GM18520 (cell line): ENCODE data around the gene GPD1L.
"Not testable (repeated sequence)": the region's sequence is repeated elsewhere in the genome, so short reads cannot be mapped to it uniquely, and the experiment has no call there.

Experiments used
- ATAC-seq: cut with Tn5 transposase; IDR thresholded peaks from one replicate; pipeline ENCODE4 v1.9.1; 2021; ENCODE audit not compliant: unreplicated experiment

Gene GPD1L

DNA sequence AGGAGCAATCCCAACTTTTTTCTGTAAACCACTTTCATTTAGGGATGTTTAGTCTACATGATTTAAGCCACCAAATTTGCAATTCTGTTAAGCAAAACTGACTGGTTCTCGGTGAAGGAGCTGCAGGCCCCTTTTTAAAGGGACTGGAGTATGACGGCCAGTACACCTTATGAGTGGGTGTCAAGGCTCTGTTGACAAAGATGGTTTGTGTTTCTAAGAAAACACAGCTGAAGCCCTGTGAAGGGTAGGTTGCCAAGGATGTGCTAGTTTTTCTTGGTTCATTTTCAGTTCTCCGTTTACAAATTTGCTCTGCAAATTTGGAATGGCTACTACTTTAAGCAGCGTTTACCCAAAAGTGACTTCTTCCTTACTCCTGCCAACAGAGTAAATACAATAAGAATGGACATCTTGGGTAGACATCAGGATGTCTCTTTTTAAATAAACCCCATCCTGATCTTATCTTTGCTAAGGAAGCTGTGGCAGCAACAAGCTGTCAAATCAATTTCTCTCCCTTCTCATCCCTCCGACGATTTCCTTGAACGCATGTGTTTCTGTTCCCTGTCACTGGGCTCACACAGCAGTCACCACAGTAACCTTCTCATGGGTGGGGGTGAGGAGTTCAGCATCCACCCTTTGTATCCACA, 73.8 kb downstream of the GPD1L start:
- no peak for ATAC-seq

DNA sequence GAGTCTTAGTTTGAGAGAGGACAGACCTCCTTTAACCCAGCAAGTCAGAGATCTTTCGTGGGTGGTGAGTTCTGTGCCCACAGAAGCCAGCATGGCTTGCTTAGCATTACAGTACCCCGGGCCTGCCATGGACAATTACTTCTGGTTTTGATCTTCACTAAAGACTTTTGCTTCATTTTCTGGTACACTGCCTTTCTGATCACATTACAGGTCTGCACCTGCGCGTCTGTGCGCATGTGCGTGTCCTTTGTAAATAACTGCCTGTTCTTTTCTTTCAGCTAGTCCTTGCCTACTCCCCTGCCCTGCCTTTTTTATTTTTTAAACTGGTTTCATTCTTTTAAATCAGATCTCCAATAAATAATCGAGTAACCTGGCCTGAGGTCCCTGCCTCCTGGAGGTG, 74.9 kb downstream of the GPD1L start:
- ATAC-seq: no peak

DNA sequence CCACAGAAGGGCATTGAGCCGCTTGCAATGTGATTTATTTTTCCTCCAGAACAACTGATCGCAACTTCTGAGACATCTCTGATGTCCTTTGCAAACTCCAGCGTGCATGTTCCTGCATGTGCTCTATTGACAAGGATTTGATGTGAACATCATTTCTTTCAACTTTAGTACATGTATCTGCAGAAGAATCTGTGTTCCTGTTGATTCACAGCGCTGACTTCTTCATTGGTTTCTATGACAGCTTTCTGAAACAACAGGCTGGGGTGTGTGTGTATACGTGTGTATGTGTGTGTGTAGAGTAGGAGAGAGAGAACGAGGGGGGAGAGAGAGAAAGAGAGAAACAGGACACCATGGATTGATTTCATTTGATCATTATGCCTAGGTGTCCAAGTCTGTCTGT, 75.4 kb downstream of the GPD1L start:
- no peak for ATAC-seq

DNA sequence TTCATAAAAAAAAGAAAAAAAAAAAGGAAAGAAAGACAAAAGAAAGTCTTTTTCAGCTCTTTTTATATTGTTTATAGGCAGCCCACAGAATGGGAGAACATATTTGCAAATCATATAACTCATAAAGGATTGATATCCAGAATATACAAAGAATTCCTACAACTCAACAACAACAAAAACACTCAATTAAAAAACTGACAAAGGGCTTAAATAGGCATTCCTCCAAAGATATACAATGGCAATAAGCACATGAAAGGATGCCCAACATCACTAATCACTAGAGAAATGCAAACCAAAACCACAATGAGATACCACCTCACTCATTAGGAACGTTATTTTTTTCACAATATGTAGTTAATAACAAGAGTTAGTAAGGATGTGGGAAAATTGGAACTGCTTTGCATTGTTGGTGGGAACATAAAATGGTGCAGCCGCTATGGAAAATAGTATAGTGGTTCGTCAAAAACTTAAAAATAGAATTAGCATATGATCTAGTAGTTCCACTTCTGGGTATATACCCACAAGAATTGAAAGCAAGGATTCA, 77.8 kb downstream of the GPD1L start:
- ATAC-seq: no peak

DNA sequence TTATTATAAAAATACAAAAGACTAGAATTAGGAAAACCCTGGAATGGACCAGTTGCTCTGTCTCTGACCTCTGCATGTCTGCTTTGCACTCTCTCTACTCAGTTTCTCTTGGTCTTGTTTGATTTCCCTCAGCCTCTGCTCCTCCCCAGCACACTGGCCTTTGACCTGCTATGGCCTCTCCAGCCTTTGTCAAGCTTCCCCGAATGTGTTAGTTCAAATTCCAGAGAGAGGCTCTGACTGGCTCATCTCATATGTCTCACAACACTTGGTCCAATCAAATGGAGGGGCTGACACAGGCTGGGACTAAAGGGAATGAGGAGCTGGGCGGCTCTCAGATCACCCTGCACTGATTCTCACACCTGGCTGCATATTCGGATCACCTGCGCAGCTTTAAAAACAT, 79.7 kb downstream of the GPD1L start:
- ATAC-seq: no peak

DNA sequence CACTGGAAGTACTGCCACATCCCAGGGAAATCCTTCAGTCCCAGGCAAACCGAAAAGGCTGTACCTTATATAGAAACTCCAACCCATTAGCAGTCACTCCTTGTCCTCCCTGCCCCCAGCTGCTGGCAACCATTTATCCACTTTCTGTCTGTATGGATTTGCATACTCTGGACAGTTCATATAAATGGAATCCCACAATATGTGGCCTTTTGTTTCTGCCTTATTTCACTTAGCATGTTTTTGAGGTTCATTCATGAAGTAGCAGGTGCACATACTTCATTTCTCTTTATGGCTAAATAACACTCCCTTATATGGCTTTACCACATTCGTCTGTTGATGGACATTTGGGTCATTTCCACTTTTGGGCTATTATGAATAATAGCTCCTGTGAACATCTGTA, 80.5 kb downstream of the GPD1L start:
- no peak for ATAC-seq

DNA sequence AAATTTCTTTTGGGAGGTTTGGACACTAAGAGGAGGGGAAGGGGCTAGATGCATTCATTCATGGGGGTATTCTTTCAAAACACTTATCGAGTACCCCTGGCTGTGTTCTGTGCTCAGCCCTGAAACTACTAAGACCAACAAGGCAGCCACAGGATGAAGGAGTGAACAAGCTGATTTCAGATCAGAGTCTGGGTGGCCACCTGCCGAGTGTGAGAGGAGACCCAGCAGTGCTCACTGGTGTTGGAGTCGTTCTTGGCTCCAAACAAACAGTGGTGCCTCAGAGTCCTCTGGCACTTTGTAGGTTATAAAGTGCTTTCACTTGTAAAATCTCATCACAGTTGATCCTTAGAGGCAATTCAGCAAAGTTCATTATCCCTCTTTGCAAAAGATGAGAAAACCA, 83.3 kb downstream of the GPD1L start:
- no peak for ATAC-seq

DNA sequence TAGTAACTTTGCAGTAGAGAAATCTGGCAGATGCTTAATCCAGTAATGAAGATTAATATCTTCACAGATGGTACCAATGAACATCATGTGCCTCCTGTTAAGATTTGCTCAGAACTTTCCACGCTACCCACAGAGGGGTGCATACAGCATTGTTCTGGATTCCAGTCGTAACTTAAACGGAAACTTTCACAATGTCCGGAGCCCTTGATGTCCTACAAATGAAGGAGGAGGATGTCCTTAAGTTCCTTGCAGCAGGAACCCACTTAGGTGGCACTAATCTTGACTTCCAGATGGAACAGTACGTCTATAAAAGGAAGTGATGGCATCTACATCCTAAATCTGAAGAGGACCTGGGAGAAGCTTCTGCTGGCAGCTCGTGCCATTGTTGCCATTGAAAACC, 84.1 kb downstream of the GPD1L start:
- ATAC-seq: not testable (repeated sequence)

DNA sequence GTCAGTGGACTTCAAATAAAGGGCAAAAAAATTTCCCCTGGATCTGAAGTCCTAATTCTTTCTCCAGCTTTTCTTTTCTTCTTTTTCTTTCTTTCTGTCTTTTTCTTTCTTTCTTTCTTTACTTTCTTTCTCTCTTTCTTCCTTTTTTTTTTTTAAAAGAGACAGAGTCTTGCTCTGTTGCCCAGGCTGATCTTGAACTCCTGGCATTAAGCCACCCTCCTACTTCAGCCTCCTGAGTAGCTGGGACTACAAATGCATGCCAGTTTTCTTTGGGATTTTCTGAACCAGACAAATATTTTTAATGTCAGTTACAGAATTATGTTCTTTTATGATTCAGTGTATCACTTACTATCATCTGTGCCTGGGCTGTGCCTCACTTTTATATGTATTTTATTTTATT, 86.7 kb downstream of the GPD1L start:
- no peak for ATAC-seq

DNA sequence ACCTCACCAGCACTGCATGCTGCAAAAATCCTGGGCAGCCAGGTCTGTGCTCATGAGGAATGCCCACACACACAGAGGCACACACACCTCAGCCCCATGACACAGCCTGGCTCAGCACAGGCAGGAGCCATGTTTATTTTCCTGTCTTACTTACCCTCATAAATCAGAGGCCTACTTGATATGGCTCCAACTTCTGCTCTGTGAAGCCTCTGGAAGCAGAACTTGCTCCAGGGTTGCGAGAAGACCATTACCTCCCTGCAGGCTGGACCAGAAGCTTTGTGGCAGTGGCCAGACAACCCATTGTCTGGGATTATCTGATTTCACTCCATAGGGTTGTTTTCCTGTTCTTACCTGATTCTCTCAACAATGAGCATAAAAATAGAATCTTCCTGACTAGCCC, 88.2 kb downstream of the GPD1L start:
- ATAC-seq: no peak

DNA sequence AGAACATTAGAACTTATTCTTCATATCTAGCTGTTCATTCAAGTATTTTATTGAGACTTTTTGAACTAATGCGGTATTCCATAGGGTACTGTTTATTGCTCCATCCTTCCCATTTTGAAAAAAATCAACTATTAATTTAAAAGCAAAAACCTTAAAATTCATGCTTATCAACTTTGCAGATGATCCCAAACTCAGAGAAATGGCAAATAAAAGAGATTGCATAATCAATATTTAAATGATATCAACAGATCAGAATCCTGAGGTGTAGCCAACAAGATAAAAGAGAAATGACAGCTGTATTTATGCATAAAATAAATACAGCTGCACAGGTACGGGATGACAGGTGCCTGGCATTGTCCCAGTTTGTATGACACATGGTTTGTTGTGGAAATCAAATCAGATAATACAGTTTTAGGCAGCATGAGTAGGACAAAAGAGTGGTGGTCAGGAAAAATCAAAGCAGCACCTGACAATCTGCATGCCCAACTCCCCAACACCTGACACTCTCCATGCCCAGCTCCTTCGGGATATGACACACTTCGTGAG, 89.6 kb downstream of the GPD1L start:
- ATAC-seq: no peak

DNA sequence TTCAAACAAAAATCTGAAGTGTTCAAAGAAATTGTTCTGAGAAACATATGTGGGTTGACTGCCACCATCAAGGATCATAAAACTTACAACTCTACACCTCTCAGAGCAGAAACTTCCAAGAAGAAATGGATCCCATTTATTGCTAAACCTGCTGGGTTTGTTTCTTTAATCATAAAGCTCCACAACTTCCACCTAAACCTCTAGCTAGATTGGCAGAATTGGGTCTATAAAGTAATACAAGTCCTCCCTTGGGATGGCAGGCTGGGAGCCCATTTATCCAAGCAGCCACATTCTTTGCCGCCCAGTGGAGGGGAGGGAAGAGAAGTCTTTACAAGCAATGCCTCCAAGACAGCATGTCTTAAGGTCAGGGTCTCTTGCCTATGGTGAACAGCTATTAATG, 91.6 kb downstream of the GPD1L start:
- no peak for ATAC-seq

DNA sequence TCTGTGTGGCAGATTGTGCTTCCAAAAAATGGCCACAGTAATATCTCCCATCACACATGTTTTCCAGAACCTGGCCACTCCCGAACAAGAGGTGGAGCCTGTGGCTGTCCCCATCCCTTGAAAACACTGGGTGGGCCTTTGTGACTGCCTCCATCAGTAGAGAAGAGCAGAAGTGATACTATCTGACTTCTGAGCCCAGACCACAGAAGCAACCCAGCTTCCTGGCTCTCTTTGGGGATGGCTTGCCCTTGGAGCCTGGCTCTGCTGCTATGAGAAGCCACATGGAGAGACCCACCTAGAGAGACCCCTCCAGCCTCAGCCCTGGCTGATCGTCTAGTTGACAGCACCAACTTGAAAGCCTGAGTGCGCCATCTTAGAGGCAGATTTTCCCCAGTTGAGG, 92.3 kb downstream of the GPD1L start:
- no peak for ATAC-seq

DNA sequence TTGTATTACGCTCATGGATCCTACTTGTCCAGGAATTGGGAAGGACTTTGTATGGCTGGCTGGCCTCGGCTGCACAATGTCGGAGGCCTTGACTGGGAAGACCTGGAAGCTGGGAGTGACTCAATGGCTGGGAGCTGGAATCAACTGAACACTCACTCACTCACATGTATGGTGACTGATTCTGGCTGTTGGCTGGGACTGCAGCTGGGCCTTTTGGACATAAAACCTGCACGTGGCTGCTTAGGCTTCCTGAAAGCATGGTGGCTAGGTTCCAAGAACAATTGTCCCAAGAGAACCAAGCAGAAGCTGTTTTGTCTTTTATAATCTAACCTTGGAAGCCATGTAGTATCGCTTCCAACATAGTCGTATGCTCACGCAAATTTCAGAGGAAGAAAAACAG, 94.1 kb downstream of the GPD1L start:
- ATAC-seq: no peak

DNA sequence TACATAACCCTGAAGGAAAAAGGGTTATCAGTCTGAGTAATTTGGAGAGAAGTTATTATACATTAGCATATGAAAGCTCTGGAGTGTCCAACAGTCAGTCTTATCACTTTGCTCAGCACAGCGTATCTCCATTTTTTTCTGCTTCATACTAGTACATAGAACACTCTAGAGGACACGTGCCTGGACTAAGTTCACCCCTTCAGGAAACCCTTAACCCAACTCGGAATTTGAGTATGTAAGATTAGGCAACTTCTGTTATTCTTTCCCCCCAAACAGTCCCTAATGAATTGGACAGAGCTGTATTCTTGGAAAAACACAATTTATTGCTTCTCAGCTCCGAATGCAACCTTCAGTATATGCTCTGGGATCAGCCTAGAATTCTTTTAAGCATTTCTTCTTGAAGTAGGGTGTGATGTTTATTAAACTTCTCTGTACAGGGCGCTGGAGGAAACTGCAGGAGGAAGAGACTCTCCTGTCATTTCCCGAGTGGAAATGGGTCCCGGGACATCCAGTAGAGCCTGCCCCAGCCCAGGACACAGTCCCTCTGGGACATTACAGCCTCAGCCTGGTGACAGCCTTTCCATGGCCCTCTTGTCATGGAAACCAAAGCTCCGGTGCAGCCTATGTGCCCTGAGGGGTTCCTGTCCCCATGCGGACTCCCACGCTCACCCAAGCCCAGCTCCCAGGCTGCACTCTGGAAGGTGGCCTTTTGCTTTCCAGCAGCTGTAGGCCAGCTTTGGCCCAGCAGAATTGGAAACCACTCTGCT, 94.8 kb downstream of the GPD1L start:
- ATAC-seq: no peak

DNA sequence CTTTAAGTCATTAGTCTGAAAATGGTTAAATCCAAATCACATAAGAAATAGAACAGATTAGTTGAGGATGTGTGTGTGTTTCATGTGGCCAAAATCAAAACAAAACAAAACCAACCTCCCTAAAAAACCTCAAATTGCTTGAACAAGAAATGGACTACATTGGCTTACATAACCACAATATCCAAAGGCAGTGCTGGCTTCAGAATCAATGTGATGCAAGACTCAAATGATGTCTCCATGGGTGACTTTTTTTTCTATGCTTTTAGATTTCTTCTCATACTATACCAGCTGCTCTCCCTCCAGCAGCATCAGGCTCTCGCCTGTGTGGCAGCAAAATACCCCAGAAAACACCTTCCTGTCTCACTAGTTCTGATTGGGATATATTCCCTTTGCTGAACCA, 96.1 kb downstream of the GPD1L start:
- no peak for ATAC-seq

DNA sequence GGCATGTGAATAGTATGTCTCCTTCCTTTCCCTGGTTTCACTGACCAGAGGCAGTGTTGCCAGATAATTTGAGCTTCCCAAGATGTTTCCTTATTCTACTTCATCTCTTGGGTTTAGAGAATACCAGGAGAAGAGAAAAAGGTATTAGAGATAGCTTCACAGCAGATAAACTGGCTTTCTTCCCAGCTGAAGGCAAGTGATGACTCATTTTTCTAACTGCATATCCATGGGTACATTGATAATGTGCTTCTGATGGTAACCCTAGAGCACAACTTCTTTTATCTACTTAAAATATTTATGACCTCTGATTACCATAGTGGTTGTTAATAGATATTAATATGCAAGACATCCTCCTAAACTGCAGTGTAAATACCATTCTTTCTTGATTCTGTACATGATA, 97.4 kb downstream of the GPD1L start:
- no peak for ATAC-seq

DNA sequence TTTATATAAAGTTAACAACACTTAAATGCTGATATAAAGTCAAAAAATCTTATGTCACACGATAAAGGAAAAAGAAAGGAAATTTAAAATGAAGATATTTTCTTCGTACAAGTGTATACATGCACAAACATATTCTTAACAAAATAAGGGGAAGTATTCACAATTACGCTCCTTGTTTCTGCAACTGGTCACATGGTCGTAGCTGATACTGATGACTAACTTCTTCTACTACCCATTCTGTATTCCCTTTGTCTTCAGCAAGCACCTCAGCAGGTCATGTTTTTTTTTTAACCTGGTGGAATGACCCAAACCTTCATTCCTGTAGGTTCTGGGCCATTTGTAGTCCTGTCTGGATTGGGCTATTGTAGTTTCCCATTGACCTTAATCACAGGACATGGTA, 102.0 kb downstream of the GPD1L start:
- no peak for ATAC-seq

DNA sequence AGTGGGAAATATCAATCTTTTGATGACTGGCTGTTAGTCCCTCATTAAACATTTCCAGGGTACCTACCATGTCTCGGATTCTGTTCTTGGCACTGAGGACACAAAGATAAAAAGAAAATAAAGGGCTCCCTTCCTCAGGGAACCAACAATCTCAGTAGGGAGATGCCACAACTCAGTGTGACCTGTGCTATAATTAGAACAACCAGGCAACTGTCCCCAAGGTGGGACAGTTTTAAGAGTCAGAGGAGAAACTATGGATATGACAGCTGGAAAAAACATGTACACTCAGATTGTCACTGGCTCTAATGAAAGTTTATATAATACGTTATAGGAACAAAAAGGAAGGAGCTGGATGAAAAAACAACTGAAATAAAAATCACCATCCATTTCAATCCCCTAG, 108.8 kb downstream of the GPD1L start:
- no peak for ATAC-seq

DNA sequence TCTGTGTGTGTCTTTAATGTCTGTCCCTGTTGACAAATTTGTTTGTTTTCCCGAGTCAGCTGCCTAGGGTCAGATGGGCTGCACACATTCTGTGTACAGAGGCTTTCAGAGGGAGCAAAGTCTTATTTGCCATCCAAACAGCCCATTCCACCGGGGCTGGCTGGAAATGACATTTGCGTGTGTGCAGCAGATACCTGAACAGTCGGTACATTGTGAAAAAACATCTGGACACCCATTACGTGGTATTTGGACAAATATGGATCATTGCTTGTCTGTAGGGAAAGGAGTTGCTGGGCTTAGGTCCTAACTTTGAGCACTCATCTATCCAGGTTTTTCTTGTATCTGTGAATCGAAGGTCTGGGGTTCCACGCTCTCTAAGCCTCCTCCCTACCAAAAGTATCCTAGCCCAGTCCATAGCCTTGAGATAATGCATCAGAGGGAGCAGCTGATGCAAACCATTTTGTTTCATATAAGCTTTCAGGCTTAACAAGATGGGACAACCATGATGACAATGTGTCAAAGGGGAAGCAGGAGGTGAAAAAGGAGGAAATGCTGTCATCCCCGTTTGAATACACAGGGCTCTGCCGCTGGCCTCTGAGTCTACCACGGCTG, 109.9 kb downstream of the GPD1L start:
- ATAC-seq: no peak

DNA sequence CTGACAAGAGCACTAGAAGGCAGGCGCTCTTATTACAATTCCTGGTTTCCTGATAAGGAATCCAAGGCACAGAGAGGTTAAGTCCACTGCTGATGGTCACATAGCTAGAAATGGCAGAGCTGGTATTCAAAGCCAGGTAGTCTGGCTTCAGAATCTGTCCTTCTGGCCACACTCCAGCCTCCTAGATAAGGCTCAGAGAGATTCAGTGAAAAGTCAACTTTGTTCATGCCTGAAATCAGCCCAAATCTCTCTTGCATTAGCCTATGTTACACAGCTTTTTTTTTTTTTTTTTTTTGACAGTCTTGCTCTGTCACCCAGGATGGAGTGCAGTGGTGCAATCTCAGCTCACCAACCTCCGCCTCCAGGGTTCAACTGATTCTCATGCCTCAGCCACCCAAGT, 110.9 kb downstream of the GPD1L start:
- ATAC-seq: no peak
